H9 (cell line): Measurements from ENCODE around the gene CFH. TPM values are rescaled to one million over a fixed set of nuclear protein-coding genes. Genes with fewer than 3 reads are reported as not detected.

Source experiments
- DNase-seq: peaks from one replicate; pipeline ENCODE4 v3.0.0-alpha.2; 2017
- H2AFZ ChIP-seq: one replicate; pipeline ENCODE4 v1.6.1; 2013; ENCODE audit warnings: mild to moderate bottlenecking, low read length, control low read depth, moderate library complexity
- H2AK5ac ChIP-seq: 2 replicates; pipeline ENCODE4 v1.6.1; 2013; ENCODE audit warnings: low read length, control low read depth, mixed read lengths; ENCODE audit not compliant: insufficient read length
- H2BK120ac ChIP-seq: one replicate; pipeline ENCODE4 v1.6.1; 2013; ENCODE audit warnings: low read depth, mild to moderate bottlenecking, low read length, control low read depth, inconsistent platforms; ENCODE audit not compliant: poor library complexity, severe bottlenecking
- H2BK12ac ChIP-seq: 2 replicates; pipeline ENCODE4 v1.6.1; 2013; ENCODE audit warnings: low read length, control low read depth, mixed read lengths, low read depth; ENCODE audit not compliant: insufficient read length
- H2BK15ac ChIP-seq: 2 replicates; pipeline ENCODE4 v1.6.1; 2013; ENCODE audit warnings: low read depth, low read length, control low read depth
- H2BK20ac ChIP-seq: one replicate; pipeline ENCODE4 v1.6.1; 2013; ENCODE audit warnings: low read depth, mild to moderate bottlenecking, low read length, control low read depth, inconsistent platforms; ENCODE audit not compliant: poor library complexity, severe bottlenecking
- H2BK5ac ChIP-seq: 2 replicates; pipeline ENCODE4 v1.6.1; 2013; ENCODE audit warnings: low read length, control low read depth, mixed read lengths; ENCODE audit not compliant: insufficient read length
- H3K14ac ChIP-seq: 2 replicates; pipeline ENCODE4 v1.6.1; 2013; ENCODE audit warnings: low read length, control low read depth; ENCODE audit not compliant: insufficient read depth
- H3K18ac ChIP-seq: 2 replicates; pipeline ENCODE4 v1.6.1; 2013; ENCODE audit warnings: low read depth, mild to moderate bottlenecking, mixed read lengths, low read length, control low read depth; ENCODE audit not compliant: insufficient read length
- H3K23ac ChIP-seq: 2 replicates; pipeline ENCODE4 v1.6.1; 2013; ENCODE audit warnings: low read length, control low read depth, mixed read lengths, low read depth; ENCODE audit not compliant: insufficient read length
- H3K23me2 ChIP-seq: 2 replicates; pipeline ENCODE4 v1.6.1; 2013; ENCODE audit warnings: low read depth, mild to moderate bottlenecking, mixed read lengths, low read length, control low read depth; ENCODE audit not compliant: insufficient read length, poor library complexity, severe bottlenecking
- H3K27ac ChIP-seq: 2 replicates; pipeline ENCODE4 v1.5.1; 2013; ENCODE audit warnings: low read length, control low read depth, mixed read lengths, low read depth; ENCODE audit not compliant: insufficient read length
- H3K27me3 ChIP-seq: 2 replicates; pipeline ENCODE4 v1.6.1; 2013; ENCODE audit warnings: low read length, control low read depth, inconsistent platforms; ENCODE audit not compliant: insufficient read depth
- H3K4ac ChIP-seq: 2 replicates; pipeline ENCODE4 v1.6.1; 2013; ENCODE audit warnings: low read depth, mild to moderate bottlenecking, control low read depth, inconsistent platforms, low read length, moderate library complexity
- H3K4me1 ChIP-seq: 2 replicates; pipeline ENCODE4 v1.6.1; 2013; ENCODE audit warnings: low read length, control low read depth, inconsistent platforms; ENCODE audit not compliant: insufficient read depth
- H3K4me2 ChIP-seq: 2 replicates; pipeline ENCODE4 v1.6.1; 2013; ENCODE audit warnings: low read length, control low read depth, mixed read lengths; ENCODE audit not compliant: insufficient read length, insufficient read depth
- H3K56ac ChIP-seq: 2 replicates; pipeline ENCODE4 v1.6.1; 2013; ENCODE audit warnings: low read depth, mild to moderate bottlenecking, mixed read lengths, low read length, control low read depth; ENCODE audit not compliant: insufficient read length
- H3K79me1 ChIP-seq: 2 replicates; pipeline ENCODE4 v1.6.1; 2013; ENCODE audit warnings: low read depth, mild to moderate bottlenecking, moderate library complexity, low read length, control low read depth, inconsistent platforms; ENCODE audit not compliant: insufficient read depth, poor library complexity, severe bottlenecking
- H3K79me2 ChIP-seq: 2 replicates; pipeline ENCODE4 v1.6.1; 2013; ENCODE audit warnings: low read length, control low read depth, inconsistent platforms; ENCODE audit not compliant: insufficient read depth
- H3K9ac ChIP-seq: 2 replicates; pipeline ENCODE4 v1.6.1; 2013; ENCODE audit warnings: low read length, control low read depth, mixed read lengths; ENCODE audit not compliant: insufficient read length; ENCODE audit errors: extremely low read depth
- H3K9me3 ChIP-seq: one replicate; pipeline ENCODE4 v1.6.1; 2013; ENCODE audit warnings: low read depth, low read length, inconsistent platforms; ENCODE audit not compliant: control insufficient read depth
- H3T11ph ChIP-seq: one replicate; pipeline ENCODE4 v1.6.1; 2013; ENCODE audit warnings: mild to moderate bottlenecking, low read length, control low read depth, inconsistent platforms
- H4K20me1 ChIP-seq: one replicate; pipeline ENCODE4 v1.6.1; 2013; ENCODE audit not compliant: control insufficient read depth, insufficient read length, insufficient read depth
- H4K5ac ChIP-seq: 2 replicates; pipeline ENCODE4 v1.6.1; 2013; ENCODE audit warnings: low read depth, mild to moderate bottlenecking, mixed read lengths, low read length, control low read depth; ENCODE audit not compliant: insufficient read length
- H4K8ac ChIP-seq: replicated peaks from 2 replicates; pipeline ENCODE4 v1.6.1; 2013; ENCODE audit warnings: low read length, control low read depth, mixed read lengths, low read depth; ENCODE audit not compliant: insufficient read length
- H4K91ac ChIP-seq: 2 replicates; pipeline ENCODE4 v1.6.1; 2013; ENCODE audit warnings: low read depth, mild to moderate bottlenecking, moderate library complexity, mixed read lengths, low read length, control low read depth; ENCODE audit not compliant: insufficient read length
- H3K27ac Mint-ChIP-seq, 3 experiments: 2 replicates in 2 of 3; 3 replicates in 1 of 3; pipeline ENCODE4 v1.8.0; 2020 to 2021; ENCODE audit warnings: mixed read lengths in 3 of 3, mild to moderate bottlenecking in 1 of 3, moderate library complexity in 1 of 3
- H3K27me3 Mint-ChIP-seq: 2 replicates; pipeline ENCODE4 v1.8.0; 2021; ENCODE audit warnings: low read depth, mild to moderate bottlenecking, moderate library complexity, mixed read lengths
- H3K36me3 Mint-ChIP-seq, 3 experiments: 2 replicates in 2 of 3; 3 replicates in 1 of 3; pipeline ENCODE4 v1.8.0; 2020 to 2021; ENCODE audit warnings: low read depth in 3 of 3, mixed read lengths in 3 of 3; ENCODE audit not compliant: insufficient read depth in 1 of 3
- H3K4me1 Mint-ChIP-seq, 2 experiments: 2 replicates each; pipeline ENCODE4 v1.8.0; 2020; ENCODE audit warnings: mixed read lengths in 2 of 2
- H3K4me3 Mint-ChIP-seq, 2 experiments: 2 replicates in 1 of 2; 3 replicates in 1 of 2; pipeline ENCODE4 v1.8.0; 2020 to 2021; ENCODE audit warnings: mild to moderate bottlenecking in 2 of 2, mixed read lengths in 2 of 2, moderate library complexity in 1 of 2
- H3K9me3 Mint-ChIP-seq, 2 experiments: 2 replicates in 1 of 2; 3 replicates in 1 of 2; pipeline ENCODE4 v1.8.0; 2020; ENCODE audit warnings: mild to moderate bottlenecking in 2 of 2, mixed read lengths in 2 of 2, moderate library complexity in 1 of 2
- WGBS: extraction: QIAGEN DNeasy Blood & Tissue Kit; methylation state at CpG from one replicate; pipeline ENCODE4 v1.1.7; 2013; ENCODE audit warnings: missing lambda C conversion rate, low lambda C conversion rate, mixed read lengths; ENCODE audit not compliant: insufficient read length; ENCODE audit errors: extremely low coverage; 5-methylcytosine and 5-hydroxymethylcytosine counted together
- total RNA-seq: library from RNA; stranded (reverse); gene quantifications from 2 replicates; pipeline ENCODE4 v1.2.1, GENCODE V29; 2021
- TF ChIP-seq, protein P1 (sequence below): fragments of 200-600 bp; sonication (generic); conservative IDR thresholded peaks from 3 replicates; pipeline ENCODE4 v1.8.0; 2021; ENCODE audit warnings: antibody characterized with exemption, mild to moderate bottlenecking

CFH gene
- total RNA-seq, 1 experiment from 2014 or later: not detected

DNA sequence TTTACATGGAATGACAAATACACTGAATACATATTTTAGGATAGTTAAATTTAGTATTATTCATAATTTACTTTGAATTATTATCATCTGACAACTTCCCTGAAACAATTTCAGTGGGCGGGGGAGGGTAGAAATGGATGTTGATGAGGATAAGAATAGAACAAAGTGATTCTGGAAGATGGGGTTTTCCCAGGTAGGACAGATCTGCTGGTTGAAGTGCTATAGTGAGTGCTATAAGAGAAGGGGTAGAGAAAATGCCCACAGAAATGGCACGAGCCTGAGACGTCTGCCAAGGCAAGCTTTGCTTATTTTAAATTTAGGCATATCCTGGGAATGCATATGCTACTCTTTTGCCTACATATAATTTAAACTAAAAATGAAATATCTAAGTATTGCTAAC, 3.2 kb downstream of the CFH start:
- TF ChIP-seq, protein P1, sequence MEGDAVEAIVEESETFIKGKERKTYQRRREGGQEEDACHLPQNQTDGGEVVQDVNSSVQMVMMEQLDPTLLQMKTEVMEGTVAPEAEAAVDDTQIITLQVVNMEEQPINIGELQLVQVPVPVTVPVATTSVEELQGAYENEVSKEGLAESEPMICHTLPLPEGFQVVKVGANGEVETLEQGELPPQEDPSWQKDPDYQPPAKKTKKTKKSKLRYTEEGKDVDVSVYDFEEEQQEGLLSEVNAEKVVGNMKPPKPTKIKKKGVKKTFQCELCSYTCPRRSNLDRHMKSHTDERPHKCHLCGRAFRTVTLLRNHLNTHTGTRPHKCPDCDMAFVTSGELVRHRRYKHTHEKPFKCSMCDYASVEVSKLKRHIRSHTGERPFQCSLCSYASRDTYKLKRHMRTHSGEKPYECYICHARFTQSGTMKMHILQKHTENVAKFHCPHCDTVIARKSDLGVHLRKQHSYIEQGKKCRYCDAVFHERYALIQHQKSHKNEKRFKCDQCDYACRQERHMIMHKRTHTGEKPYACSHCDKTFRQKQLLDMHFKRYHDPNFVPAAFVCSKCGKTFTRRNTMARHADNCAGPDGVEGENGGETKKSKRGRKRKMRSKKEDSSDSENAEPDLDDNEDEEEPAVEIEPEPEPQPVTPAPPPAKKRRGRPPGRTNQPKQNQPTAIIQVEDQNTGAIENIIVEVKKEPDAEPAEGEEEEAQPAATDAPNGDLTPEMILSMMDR: no peak
- no peak overlapping the region for H3T11ph ChIP-seq
- H2AK5ac ChIP-seq: no peak overlapping the region
- H2BK12ac ChIP-seq: no peak overlapping the region
- no peak overlapping the region for H3K9ac ChIP-seq
- H3K27me3 ChIP-seq: no peaks in the 10 kb centered on the region
- H3K9me3 ChIP-seq: no peaks in the 10 kb centered on the region
- no peak overlapping the region for H2BK15ac ChIP-seq
- no peaks in the 10 kb centered on the region for H3K23me2 ChIP-seq
- H3K4me1 Mint-ChIP-seq: peaks cover 5 to 6% of the 10 kb centered on the region in 2 experiments
- no peak overlapping the region for H4K91ac ChIP-seq
- no peak overlapping the region for H2AFZ ChIP-seq
- H3K9me3 Mint-ChIP-seq: no peaks in the 10 kb centered on the region
- no CpG with 5 or more reads among the region's 3 CpGs for WGBS
- H2BK120ac ChIP-seq: no peak overlapping the region
- H2BK5ac ChIP-seq: no peak overlapping the region
- H3K4me1 ChIP-seq: no peaks in the 10 kb centered on the region
- H3K27ac ChIP-seq: no peak overlapping the region
- H3K79me1 ChIP-seq: no peaks in the 10 kb centered on the region
- no peak overlapping the region for H3K23ac ChIP-seq
- no peak overlapping the region for H3K18ac ChIP-seq
- no peak for DNase-seq
- no peak overlapping the region for H4K5ac ChIP-seq
- H3K4me2 ChIP-seq: no peak overlapping the region
- H4K8ac ChIP-seq: no peak overlapping the region
- no peaks in the 10 kb centered on the region for H4K20me1 ChIP-seq
- no peak overlapping the region for H2BK20ac ChIP-seq
- H3K27ac Mint-ChIP-seq: no peak overlapping the region
- H3K56ac ChIP-seq: no peak overlapping the region
- H3K4me3 Mint-ChIP-seq: no peak overlapping the region
- no peak overlapping the region for H3K14ac ChIP-seq
- H3K79me2 ChIP-seq: no peaks in the 10 kb centered on the region
- no peaks in the 10 kb centered on the region for H3K36me3 Mint-ChIP-seq
- no peak overlapping the region for H3K4ac ChIP-seq
- no peaks in the 10 kb centered on the region for H3K27me3 Mint-ChIP-seq
